T-helper 2 cell treated with Interferon-gamma antibody and Interleukin-4, amounts not matched to agents 100 ng/mL and 5 ng/mL, for 36 hours (primary cell): ENCODE results near the gene FOXO4. TPM values are rescaled to one million over a fixed set of nuclear protein-coding genes. Genes with fewer than 3 reads are reported as not detected.

ENCODE experiments used
- intact Hi-C: fragments of 100-400 bp; cut with micrococcal nuclease; formaldehyde crosslinking; loops from one replicate; pipeline ENCODE4 v1.15.1; 2023
- total RNA-seq: library from RNA; stranded (reverse); gene quantifications from 2 replicates; pipeline ENCODE4 v1.2.3, GENCODE V29; 2022

Gene FOXO4
- total RNA-seq, 1 donor from 2014 or later, result 10.3 TPM

DNA sequence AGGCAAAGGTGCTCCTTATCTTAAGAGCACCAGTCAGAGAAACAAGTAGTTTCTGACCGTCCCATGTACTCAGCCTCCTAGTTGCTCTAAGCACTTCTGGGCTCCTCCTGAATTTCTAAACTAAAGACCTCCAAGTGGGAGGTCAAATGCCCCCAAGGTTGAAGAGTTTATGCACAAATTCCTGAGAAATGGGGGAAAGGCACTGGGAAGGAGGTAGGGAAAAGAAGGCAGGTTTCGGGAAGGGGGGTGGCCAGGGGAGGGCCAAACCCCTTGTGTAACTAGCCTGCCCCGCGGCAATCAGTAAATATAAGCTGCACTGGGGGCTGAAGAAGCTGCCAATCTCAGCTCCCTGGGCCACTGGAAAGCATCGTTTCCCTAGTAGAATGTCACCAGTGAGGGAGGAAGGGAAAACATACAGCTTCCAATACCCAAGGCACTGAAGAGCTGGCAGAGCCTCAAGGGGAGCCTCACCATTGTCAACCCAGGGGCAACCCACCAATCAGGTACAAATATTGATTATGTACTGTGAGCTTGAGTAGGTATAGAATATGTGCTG, 3.4 kb downstream of the FOXO4 start:
- intact Hi-C loops, result loop anchor here (1.0 to 5.0 kb wide), 3 partner anchors 30 to 183 kb away; partner anchors contain the start of gene NONO

DNA sequence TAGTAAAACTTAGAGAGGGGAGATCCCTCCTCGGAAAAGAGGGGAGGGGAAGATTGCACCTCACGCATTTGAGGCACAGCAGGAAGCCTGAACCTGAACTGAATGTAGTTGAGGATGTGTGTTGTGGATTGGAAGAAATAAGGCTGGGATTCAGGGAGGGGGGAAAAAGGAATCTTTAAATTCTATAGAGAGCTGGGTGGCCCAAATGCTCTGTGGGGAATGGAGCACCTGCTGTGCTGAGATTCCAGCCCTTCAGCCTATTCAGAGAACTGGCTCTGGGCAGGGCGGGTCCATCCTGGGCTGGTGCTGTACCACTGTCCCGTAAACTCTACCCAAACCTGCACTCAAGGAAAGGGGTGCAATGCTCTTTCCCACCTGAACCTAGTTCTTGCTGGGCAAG, 4.1 kb downstream of the FOXO4 start:
- intact Hi-C loops, result loop anchor here (5.0 kb wide), 1 partner anchor 183 kb away; the partner anchor contains the start of gene NONO

GRCh38 chrX:71100581-71101505, 5.2 kb downstream of the FOXO4 start:
- intact Hi-C loops, result no loop called here

GRCh38 chrX:71102292-71102691, 6.6 kb downstream of the FOXO4 start:
- intact Hi-C loops, result loop anchor here (2.0 kb wide), 1 partner anchor 17 kb away; the partner anchor contains the start of gene MED12

DNA sequence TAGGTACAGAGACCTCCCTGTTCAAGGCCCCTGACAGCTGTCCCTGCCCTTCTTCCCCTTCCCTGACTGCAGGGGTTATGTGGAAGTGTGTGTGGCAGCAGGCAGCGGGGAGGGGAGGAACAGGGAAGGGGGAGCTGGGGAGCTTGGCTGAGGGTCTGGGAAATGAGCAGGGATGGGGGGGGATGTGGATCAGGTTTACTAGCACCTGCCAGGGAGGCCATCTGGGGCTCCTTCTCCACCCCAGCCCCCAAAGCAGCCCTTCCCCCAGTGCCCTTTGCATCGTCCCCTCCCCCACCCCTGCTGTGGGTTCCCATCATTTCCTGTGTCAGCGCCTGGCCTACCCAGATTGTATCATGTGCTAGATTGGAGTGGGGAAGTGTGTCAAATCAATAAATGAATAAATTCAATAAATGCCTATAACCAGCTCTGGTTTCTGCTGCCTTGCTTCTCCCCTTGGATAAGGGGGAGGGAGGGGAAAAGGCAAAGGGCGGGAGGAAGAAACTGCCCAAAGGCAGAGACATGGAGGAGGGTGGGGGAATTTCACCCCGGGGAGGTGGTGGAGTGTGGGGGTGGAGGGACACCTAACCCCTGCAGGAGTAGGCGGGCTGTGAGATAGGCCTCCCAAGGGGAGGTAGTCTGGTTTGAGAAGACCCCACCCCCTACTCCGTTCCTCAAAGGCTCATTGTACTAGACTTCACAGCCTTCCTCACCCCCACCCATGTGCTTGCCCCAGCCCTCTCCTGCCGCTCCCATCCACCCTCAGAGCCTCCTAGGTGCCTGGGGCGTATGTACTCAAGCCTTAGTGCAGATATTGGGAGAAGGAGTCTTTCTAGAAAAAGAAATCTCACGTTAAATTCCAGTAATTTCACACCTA, 7.7 kb downstream of the FOXO4 start:
- intact Hi-C loops, result loop anchor here (1.0 to 2.0 kb wide), 2 partner anchors 8 to 15 kb away; partner anchors contain the start of genes IL2RG and MED12

- intact Hi-C loops, result no loop called here
These were observed 10.0 kb downstream of the FOXO4 start for GRCh38 chrX:71105628-71106027.

- intact Hi-C loops, result no loop called here
These were observed 10.8 kb downstream of the FOXO4 start, which contains the start of gene CXorf65 for GRCh38 chrX:71106427-71106826. Gene CXorf65, minus strand, starts transcription at chrX:71106740. Its CDS starts 184 bp downstream, at chrX:71106556.

- intact Hi-C loops, result no loop called here
These were observed 11.6 kb downstream of the FOXO4 start for GRCh38 chrX:71107245-71107644.

GRCh38 chrX:71107762-71108360, 12.2 kb downstream of the FOXO4 start:
- intact Hi-C loops, result no loop called here

GRCh38 chrX:71109051-71109450, 13.4 kb downstream of the FOXO4 start:
- intact Hi-C loops, result no loop called here

- intact Hi-C loops, result loop anchor here (1.0 to 10.0 kb wide), 7 partner anchors 8 to 424 kb away; partner anchors contain the start of genes NONO, SNX12 and TAF1
These were observed 15.6 kb downstream of the FOXO4 start, which contains the start of gene IL2RG for GRCh38 chrX:71111141-71111843. Gene IL2RG, minus strand, starts transcription at chrX:71111577. Its CDS starts 38 bp downstream, at chrX:71111539.

DNA sequence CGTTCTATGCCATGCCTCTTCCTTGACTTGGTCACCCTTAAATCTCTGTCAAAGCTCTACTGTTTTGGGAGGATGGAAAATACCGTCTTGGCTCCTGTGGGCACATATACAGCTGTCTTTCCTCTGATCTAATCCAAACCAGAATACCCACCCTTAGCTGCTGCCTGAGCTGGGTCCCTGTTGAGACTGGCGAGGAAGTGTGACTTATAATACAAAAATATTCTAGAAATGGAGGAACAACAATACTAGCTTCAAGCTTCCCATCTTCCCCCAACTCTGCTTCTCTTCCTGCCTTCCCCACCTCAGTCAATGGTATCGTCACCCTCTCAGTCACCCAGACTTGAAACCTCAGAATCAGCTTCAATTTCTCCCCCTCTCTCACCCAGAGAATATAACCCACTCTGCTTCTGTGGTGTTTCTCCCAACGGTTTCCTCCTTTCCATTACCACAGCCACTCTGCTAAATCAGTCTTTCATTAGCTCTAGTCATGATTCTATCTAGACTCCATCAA, 16.3 kb downstream of the FOXO4 start:
- intact Hi-C loops, result loop anchor here (1.0 to 10.0 kb wide), 7 partner anchors 7 to 423 kb away; partner anchors contain the start of genes NONO, SNX12 and TAF1

DNA sequence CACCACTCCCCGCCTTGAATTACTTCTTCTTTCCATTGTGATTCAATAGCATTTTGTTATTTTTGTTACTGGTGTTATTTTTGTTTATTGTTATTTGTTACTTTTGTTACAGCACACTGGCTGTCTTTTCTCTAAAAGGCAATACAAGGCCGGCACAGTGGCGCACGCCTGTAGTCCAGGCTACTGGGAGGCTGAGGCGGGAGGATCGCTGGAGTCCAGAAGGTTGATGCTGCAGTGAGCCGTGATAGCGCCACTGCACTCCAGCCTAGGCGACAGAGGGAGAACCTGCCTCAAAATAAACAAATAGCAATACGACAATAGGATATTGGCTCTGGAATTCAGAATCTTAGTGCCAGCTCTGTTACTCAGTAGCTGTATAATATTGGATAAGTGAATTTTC, 21.7 kb downstream of the FOXO4 start:
- intact Hi-C loops, result loop anchor here (10.0 kb wide), 1 partner anchor 247 kb away; the partner anchor contains the start of gene TAF1

GRCh38 chrX:71118032-71118984, 22.7 kb downstream of the FOXO4 start, which contains the start of gene MED12:
Gene MED12, plus strand, starts transcription at chrX:71118596. Its CDS starts 159 bp downstream, at chrX:71118755.
- intact Hi-C loops, result loop anchor here (2.0 to 10.0 kb wide), 2 partner anchors 16 to 246 kb away; partner anchors contain the start of gene TAF1

DNA sequence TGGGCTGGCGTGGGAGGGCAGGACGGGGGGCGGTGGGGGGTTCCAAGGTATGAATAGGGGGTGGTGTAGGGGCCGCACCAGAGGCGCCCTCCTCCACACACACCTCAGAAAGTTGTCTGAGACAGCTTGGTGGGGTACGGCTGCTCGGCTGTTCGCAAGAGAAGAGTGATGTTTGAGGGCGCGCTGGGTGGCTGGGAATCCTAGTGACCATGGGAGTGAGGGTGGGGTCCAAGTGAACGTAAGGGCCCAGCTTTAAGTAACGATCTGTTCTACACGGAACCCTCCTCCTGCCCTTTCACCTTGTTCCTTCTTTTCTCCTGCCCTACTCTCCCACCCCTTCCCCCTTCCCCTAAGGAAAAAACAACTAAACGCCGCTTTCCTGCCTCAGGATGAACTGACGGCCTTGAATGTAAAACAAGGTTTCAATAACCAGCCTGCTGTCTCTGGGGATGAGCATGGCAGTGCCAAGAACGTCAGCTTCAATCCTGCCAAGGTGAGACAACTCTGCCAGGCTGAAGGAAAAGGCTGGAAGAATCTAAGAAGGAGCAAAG, 23.4 kb downstream of the FOXO4 start:
- intact Hi-C loops, result loop anchor here (1.0 to 10.0 kb wide), 3 partner anchors 8 to 246 kb away; partner anchors contain the start of genes IL2RG and TAF1

DNA sequence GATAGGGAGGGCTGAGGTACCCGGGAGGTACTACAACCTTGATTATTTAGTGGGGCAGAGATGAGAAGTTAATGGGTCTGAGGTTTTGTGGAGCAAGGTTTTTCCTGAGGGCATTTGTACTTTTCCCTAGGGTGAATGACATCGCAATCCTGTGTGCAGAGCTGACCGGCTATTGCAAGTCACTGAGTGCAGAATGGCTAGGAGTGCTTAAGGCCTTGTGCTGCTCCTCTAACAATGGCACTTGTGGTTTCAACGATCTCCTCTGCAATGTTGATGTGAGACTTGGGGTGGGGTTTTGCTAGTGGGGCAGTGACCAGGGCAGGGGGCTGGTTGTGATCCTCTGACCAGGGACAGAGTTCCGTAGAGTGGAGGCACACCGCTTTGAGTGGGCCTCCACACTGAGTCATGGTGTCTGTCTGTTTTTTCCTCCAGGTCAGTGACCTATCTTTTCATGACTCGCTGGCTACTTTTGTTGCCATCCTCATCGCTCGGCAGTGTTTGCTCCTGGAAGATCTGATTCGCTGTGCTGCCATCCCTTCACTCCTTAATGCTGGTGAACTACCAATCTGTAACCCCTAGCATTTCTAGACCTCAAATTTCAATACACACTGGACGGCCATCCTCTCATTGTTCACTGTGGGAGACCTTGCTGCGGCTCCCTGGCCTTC, 32.6 kb downstream of the FOXO4 start:
- intact Hi-C loops, result loop anchor here (2.0 kb wide), 1 partner anchor 157 kb away; no protein-coding TSS in a partner anchor
